HG03097 (cell line): Measurements from ENCODE around the gene TMC1.
"Not testable (repeated sequence)": the region's sequence is repeated elsewhere in the genome, so short reads cannot be mapped to it uniquely, and the experiment has no call there.

Experiments
- ATAC-seq: cut with Tn5 transposase; IDR thresholded peaks from one replicate; pipeline ENCODE4 v1.9.1; 2021; ENCODE audit not compliant: unreplicated experiment, low FRiP score

Gene TMC1

DNA sequence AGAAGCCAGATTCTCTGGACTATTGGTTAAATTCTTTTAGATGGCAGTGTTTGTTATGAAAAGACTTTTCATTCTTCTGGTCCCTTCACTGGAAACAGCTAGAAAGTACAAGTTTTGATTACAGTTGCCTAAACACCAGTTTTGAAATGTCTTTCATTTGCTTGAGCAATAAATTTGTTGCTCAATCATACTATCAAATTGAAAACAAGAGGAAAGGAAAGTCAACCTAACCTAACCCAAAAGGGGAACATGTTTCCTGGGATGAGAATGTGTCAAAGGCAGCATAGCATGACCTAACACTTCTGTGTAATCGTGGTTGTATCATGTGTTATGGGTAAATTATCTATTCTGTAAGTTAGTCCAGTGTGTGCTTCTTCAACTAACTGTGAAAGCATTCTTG lies 213.2 kb downstream of the TMC1 start:
- ATAC-seq, result no peak

- ATAC-seq, result no peak
These were observed 222.4 kb downstream of the TMC1 start for GRCh38 chr9:72743836-72744235.

GRCh38 chr9:72749276-72749675 lies 227.9 kb downstream of the TMC1 start:
- ATAC-seq, result no peak

DNA sequence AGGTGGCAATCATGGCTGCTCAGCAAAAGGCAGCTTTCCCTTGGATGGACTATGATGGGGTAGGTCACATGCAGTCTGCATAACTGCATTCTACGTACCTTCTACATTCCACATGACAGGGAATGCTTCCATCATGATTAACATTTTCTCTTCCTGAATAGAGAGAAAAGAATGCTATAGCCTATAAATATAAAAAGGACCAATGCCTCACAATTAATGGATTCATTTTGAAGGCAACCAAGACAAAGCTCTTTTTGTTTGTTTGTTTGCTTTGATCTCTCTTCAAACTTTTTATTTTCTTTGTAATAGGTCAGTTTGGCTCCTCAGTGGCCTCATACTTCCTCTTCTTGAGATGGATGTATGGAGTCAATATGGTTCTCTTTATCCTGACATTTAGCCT lies 230.1 kb downstream of the TMC1 start:
- no peak for ATAC-seq

DNA sequence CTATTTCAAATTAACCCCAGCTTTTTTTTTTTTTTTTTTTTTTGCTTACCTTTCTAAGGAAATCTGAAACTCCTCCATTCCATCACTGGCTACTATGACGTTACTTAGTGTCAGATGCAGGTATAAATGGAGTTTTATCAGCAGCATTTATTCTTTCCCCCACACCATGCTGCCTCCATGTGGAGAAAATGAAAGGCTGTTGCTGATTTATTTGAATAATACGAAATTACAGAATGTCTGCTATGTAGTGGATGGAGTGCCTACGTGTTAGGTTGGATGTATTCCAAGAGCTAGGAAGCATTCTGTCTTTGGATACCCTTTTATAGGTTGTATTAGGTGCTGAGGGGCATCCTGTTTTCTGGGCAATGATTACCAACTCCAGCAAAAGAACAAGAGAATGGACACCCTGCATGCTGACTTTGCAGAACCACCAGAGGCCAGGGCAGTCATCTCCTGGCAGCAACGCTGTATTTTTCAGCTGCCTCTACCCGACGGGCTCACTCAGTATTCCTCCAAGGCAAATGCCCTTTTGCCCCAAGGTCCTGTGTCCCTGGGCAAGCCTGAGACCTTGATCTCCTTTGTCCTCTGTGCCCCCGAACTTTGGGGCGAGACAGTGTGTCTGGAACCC lies 232.0 kb downstream of the TMC1 start:
- no peak for ATAC-seq

DNA sequence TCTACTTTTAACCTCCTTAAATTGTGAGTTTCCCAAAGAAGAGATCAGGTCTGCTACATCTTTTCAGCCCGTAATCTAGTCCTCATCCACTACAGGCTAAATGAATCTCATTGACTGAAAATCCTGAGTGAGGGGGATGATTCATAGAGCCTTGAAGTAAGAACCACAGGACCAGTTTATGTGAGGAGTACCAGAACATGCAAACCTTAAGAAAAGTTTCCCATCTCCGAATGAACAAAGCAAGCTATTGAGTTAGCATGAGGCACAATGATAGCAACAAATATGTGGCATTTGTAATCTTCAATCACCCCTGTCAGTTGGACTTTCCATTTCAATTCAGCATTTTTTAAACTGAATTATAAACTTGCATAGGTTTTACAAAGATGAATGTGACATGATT lies 234.4 kb downstream of the TMC1 start:
- no peak for ATAC-seq

- no peak for ATAC-seq
These were observed 237.5 kb downstream of the TMC1 start for GRCh38 chr9:72758944-72759343.

- no peak for ATAC-seq
These were observed 241.6 kb downstream of the TMC1 start for GRCh38 chr9:72763022-72763421.

DNA sequence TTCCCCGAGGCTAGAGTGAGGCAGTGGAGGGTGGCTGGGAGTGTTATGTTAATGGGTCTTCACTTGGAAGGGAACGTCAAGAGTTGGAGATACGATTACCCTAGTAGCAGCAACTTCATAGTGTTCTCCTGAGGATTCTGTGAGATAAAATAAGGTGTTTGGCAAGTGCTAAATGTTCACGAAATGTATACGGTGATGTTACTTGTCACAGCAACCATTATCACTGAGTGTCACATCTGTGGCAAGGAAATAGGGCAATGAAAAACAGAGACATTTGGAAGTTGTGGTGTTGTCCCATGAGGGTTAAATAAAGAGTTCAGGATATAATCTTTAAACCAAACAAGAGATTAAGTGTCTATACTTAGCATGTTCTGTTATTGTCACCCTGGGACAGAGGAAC lies 248.1 kb downstream of the TMC1 start:
- ATAC-seq, result no peak

- ATAC-seq, result no peak
These were observed 251.3 kb downstream of the TMC1 start for GRCh38 chr9:72772661-72773060.

- ATAC-seq, result no peak
These were observed 252.2 kb downstream of the TMC1 start for GRCh38 chr9:72773570-72773969.

DNA sequence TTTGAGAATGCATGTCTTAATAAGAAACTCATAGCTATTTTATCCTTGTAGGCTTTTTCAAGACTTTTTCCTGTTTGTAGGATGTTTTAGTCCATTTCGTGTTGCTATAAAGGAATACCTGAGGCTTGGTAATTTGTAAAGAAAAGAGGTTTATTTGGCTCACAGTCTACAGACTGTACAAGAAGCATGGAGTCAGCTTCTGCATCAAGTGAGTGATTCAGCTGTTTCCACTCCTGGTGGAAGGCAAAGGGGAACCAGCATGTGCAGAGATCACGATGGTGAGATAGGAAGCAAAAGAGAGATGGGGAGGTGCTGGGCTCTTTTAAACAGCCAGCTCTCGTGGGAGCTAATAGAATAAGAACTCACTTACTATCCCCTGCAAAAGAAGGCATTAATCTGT lies 254.2 kb downstream of the TMC1 start:
- no peak for ATAC-seq

GRCh38 chr9:72779614-72780013 lies 258.2 kb downstream of the TMC1 start:
- no peak for ATAC-seq

DNA sequence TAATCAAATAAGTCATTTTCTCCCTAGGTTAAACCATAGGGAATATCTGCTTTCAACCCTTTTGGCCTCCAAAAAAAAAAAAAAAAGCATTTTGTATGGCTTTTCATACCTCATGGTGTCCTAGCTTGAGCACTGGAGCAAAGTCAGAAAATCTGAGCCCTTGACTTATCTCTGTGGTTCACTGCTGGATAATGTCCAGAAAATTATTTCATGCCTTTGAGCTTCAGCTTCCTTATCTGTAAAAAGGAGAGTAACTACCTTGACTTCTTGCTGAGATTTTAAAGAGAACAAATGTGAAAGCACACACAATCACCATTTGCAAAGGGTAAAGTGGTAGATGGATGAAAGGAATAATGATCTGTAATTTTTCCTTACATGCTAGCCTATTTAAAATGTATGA lies 265.5 kb downstream of the TMC1 start:
- ATAC-seq, result no peak

DNA sequence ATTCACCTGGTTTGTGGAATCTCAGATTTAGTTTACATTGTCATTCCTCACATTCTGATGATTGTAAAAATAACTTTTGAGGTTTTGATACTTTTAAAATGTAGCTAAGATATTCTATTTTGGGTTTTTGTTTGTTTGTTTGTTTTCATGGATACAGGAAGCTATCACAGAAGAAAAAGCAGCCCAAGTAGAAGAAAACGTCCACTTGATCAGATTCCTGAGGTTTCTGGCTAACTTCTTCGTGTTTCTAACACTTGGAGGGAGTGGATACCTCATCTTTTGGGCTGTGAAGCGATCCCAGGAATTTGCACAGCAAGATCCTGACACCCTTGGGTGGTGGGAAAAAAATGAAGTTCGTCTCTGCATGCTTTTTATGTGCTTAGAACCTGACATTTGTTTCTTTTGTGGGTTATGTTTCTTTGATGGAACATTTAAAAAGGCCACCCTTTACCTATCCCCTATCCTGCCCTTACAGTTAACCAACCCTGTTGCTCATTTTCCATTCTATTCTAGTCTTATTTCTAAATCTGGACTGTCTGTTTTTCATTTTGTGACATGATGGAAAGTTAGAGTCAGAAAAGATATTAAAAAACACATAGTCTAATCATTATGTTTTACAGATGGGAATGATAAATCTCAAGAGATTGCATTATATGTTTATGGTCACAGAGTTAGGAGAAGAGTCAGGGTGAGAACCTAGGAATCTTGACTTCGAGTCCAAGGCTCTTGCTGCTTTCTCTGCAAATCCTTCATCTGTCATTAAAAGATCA lies 267.7 kb downstream of the TMC1 start:
- no peak for ATAC-seq

- ATAC-seq, result no peak
These were observed 268.5 kb downstream of the TMC1 start for GRCh38 chr9:72789885-72790284.

- ATAC-seq, result no peak
These were observed 269.6 kb downstream of the TMC1 start for GRCh38 chr9:72790989-72791388.

DNA sequence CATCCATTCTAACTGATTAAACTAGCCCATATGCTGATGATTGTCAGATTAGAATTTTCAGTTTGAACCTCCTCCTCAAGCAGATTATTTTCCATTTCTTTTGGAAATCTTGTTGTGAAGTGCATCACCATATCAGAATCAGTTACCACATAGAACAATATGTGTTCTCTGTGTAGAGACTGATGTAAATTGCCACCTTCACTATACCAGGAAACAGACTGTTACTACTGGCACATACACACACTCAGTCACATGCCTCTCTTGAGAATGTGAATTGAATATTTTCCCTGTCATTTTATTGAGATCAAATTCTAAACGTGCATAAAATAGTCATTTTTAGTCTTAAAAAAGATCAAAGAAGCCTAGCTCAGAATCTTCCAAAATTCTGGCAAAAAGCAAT lies 270.0 kb downstream of the TMC1 start:
- ATAC-seq, result no peak

DNA sequence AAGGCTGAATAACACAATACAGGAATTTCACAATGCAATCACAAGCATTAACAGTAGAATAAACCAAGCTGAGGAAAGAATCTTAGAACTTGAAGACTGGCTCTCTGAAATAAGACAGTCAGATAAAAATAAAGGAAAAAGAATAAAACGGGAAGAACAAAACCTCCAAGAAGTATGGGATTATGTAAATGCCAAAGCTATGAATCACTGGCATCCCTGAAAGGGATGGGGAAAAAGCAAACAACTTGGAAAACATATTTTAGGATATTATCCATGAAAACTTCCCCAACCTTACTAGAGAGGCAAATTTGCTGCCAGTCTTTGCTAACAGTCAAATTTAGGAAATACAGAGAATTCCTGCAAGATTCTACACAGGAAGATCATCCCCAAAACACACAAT lies 273.5 kb downstream of the TMC1 start:
- no peak for ATAC-seq

GRCh38 chr9:72800328-72800994 lies 279.1 kb downstream of the TMC1 start:
- ATAC-seq, result no peak

GRCh38 chr9:72805238-72805637 lies 283.8 kb downstream of the TMC1 start:
- no peak for ATAC-seq

DNA sequence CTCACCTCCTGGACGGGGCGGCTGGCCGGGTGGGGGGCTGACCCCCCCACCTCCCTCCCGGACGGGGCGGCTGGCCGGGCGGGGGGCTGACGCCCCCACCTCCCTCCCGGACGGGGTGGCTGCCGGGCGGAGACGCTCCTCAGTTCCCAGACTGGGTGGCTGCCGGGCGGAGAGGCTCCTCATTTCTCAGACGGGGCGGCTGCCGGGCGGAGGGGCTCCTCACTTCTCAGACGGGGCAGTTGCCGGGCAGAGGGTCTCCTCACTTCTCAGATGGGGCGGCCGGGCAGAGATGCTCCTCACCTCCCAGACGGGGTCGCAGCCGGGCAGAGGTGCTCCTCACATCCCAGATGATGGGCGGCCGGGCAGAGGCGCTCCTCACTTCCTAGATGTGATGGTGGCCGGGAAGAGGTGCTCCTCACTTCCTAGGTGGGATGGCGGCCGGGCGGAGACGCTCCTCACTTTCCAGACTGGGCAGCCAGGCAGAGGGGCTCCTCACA lies 285.0 kb downstream of the TMC1 start:
- not testable (repeated sequence) for ATAC-seq
